ENCODE measurements around the gene NELFA.

GRCh38 chr4:1974840-1975239, 33.9 kb downstream of the NELFA start:
- TF ChIP-seq POLR2A (IDR thresholded peaks at IDR 0.05) (no peak), CTCF (IDR thresholded peaks at IDR 0.05) (no peak), POLR2AphosphoS5 (IDR thresholded peaks at IDR 0.05) (no peak), EP300 (IDR thresholded peaks at IDR 0.05; ENCODE audit: low read depth) (no peak)

Data from transverse colon (tissue), 4 donors.